GM23338 (cell line): Measurements from ENCODE around the gene PBOV1. TPM values are rescaled to one million over a fixed set of nuclear protein-coding genes. Genes with fewer than 3 reads are reported as not detected.

Experiments used
- ATAC-seq: fragments of 200-7000 bp; cut with Tn5 transposase; 3 replicates; pipeline ENCODE4 v1.9.1; 2020
- DNase-seq: peaks from one replicate; pipeline ENCODE4 v3.0.0-alpha.2; 2015; ENCODE audit warnings: low spot score
- H2AFZ ChIP-seq: fragments of 200-600 bp; sonication (generic); 2 replicates; pipeline ENCODE4 v1.8.0; 2016; ENCODE audit warnings: antibody characterized with exemption, mild to moderate bottlenecking, moderate library complexity
- H3F3A ChIP-seq: fragments of 200-600 bp; sonication (generic); replicated peaks from 2 replicates; pipeline ENCODE4 v1.8.0; 2017; ENCODE audit warnings: antibody characterized with exemption, mixed run types, low read depth
- H3K27ac ChIP-seq: fragments of 200-600 bp; sonication (generic); 2 replicates; pipeline ENCODE4 v1.6.1; 2016; ENCODE audit warnings: low read depth
- H3K27me3 ChIP-seq: fragments of 200-600 bp; sonication (generic); 2 replicates; pipeline ENCODE4 v1.8.0; 2016; ENCODE audit warnings: mild to moderate bottlenecking, mixed run types, moderate library complexity; ENCODE audit not compliant: insufficient read depth
- H3K36me3 ChIP-seq: fragments of 200-600 bp; sonication (generic); 2 replicates; pipeline ENCODE4 v1.8.0; 2016; ENCODE audit warnings: mild to moderate bottlenecking; ENCODE audit not compliant: insufficient read depth
- H3K4me1 ChIP-seq: fragments of 200-600 bp; sonication (generic); 2 replicates; pipeline ENCODE4 v1.8.0; 2016; ENCODE audit warnings: mild to moderate bottlenecking, moderate library complexity; ENCODE audit not compliant: insufficient read depth
- H3K4me2 ChIP-seq: fragments of 200-600 bp; sonication (generic); 2 replicates; pipeline ENCODE4 v1.7.1; 2017; ENCODE audit warnings: mixed run types
- H3K4me3 ChIP-seq: fragments of 200-600 bp; sonication (generic); 2 replicates; pipeline ENCODE4 v1.6.1; 2016; ENCODE audit warnings: mixed run types
- H3K79me2 ChIP-seq: fragments of 200-600 bp; sonication (generic); replicated peaks from 2 replicates; pipeline ENCODE4 v1.8.0; 2017; ENCODE audit warnings: mild to moderate bottlenecking; ENCODE audit not compliant: insufficient read depth
- H3K9me2 ChIP-seq: fragments of 200-600 bp; sonication (generic); 2 replicates; pipeline ENCODE4 v1.8.0; 2017; ENCODE audit not compliant: insufficient read depth
- H4K20me1 ChIP-seq: fragments of 200-600 bp; sonication (generic); replicated peaks from 2 replicates; pipeline ENCODE4 v1.8.0; 2017; ENCODE audit warnings: mild to moderate bottlenecking; ENCODE audit not compliant: insufficient read depth
- H3K27ac Mint-ChIP-seq: 2 replicates; pipeline ENCODE4 v1.8.0; 2020; ENCODE audit warnings: inconsistent platforms, mild to moderate bottlenecking, moderate library complexity, mixed read lengths
- H3K27me3 Mint-ChIP-seq: 3 replicates; pipeline ENCODE4 v1.8.0; 2022; ENCODE audit warnings: low read depth, mild to moderate bottlenecking, moderate library complexity, mixed read lengths, inconsistent platforms; ENCODE audit not compliant: insufficient read depth, poor library complexity
- H3K36me3 Mint-ChIP-seq: 3 replicates; pipeline ENCODE4 v1.8.0; 2021; ENCODE audit warnings: low read depth, mild to moderate bottlenecking, inconsistent platforms, moderate library complexity, mixed read lengths
- H3K4me1 Mint-ChIP-seq: 3 replicates; pipeline ENCODE4 v1.8.0; 2020; ENCODE audit warnings: mild to moderate bottlenecking, inconsistent platforms, mixed read lengths
- H3K4me3 Mint-ChIP-seq: 3 replicates; pipeline ENCODE4 v1.8.0; 2021; ENCODE audit warnings: moderate library complexity, mild to moderate bottlenecking, inconsistent platforms, mixed read lengths
- H3K9me3 Mint-ChIP-seq: 3 replicates; pipeline ENCODE4 v1.8.0; 2020; ENCODE audit warnings: moderate library complexity, mild to moderate bottlenecking, inconsistent platforms, mixed read lengths
- CREB1 ChIP-seq: fragments of 250-450 bp; sonication (Bioruptor Pico); IDR thresholded peaks from 2 replicates; pipeline ENCODE4 v1.5.0; 2020; ENCODE audit warnings: low read depth, mild to moderate bottlenecking, moderate library complexity
- EZH2 ChIP-seq: fragments of 200-600 bp; sonication (generic); IDR thresholded peaks from one replicate; pipeline ENCODE4 v1.8.0; 2017; ENCODE audit warnings: antibody characterized with exemption, mild to moderate bottlenecking, low read depth; ENCODE audit not compliant: unreplicated experiment
- EZH2phosphoT487 ChIP-seq: fragments of 200-600 bp; sonication (generic); IDR thresholded peaks from one replicate; pipeline ENCODE4 v1.8.1; 2018; ENCODE audit warnings: antibody characterized with exemption; ENCODE audit not compliant: unreplicated experiment
- JUNB ChIP-seq: IDR thresholded peaks from one replicate; pipeline ENCODE4 v1.6.1; 2016; ENCODE audit warnings: antibody characterized with exemption; ENCODE audit not compliant: unreplicated experiment
- NANOG ChIP-seq: IDR thresholded peaks from 2 replicates; pipeline ENCODE4 v1.6.1; 2016; ENCODE audit warnings: antibody characterized with exemption, borderline replicate concordance
- POLR2AphosphoS5 ChIP-seq: IDR thresholded peaks from 2 replicates; pipeline ENCODE4 v1.6.1; 2016; ENCODE audit warnings: antibody characterized with exemption, low read depth
- STAT1 ChIP-seq: IDR thresholded peaks from one replicate; pipeline ENCODE4 v1.6.1; 2016; ENCODE audit warnings: antibody characterized with exemption; ENCODE audit not compliant: unreplicated experiment
- ZNF114 ChIP-seq: fragments of 250-450 bp; sonication (Bioruptor Pico); IDR thresholded peaks from 2 replicates; pipeline ENCODE4 v1.5.0; 2020; ENCODE audit warnings: mild to moderate bottlenecking, moderate library complexity
- ZNF331 ChIP-seq: fragments of 250-450 bp; sonication (Bioruptor Pico); IDR thresholded peaks from 2 replicates; pipeline ENCODE4 v1.5.0; 2020; ENCODE audit warnings: low read depth, mild to moderate bottlenecking, moderate library complexity
- polyA plus RNA-seq: library from polyadenylated mRNA; unstranded; fragments of >200 nt; fragmentation: Nextera tagmentation; extraction: Ambion mirVana; gene quantifications from 2 replicates; pipeline ENCODE4 v1.2.1, GENCODE V29; 2016
- total RNA-seq: library from RNA; depleted of rRNA; stranded (reverse); fragments of >200 nt; shearing (Covaris generic); gene quantifications from 2 replicates; pipeline ENCODE4 v1.2.3, GENCODE V29; 2014
- TF ChIP-seq, protein P1 (sequence below): IDR thresholded peaks from one replicate; pipeline ENCODE4 v1.6.1; 2018; ENCODE audit warnings: antibody characterized with exemption; ENCODE audit not compliant: unreplicated experiment
- TF ChIP-seq, protein P2 (sequence below), 2 experiments: fragments of 200-600 bp in 1 of 2; sonication (generic) in 1 of 2; conservative IDR thresholded peaks; 2 replicates each; pipeline versions ENCODE4 v1.5.1 to v1.6.1; 2016 to 2017; ENCODE audit warnings: antibody characterized with exemption in 2 of 2, low read depth in 2 of 2, mild to moderate bottlenecking in 2 of 2, moderate library complexity in 1 of 2
- TF ChIP-seq, protein P3 (sequence below): IDR thresholded peaks from 2 replicates; pipeline ENCODE4 v1.6.1; 2016; ENCODE audit warnings: antibody characterized with exemption
- TF ChIP-seq, protein P4 (sequence below): fragments of 250-450 bp; sonication (Bioruptor Pico); IDR thresholded peaks from 2 replicates; pipeline ENCODE4 v1.5.0; 2020; ENCODE audit warnings: mild to moderate bottlenecking, moderate library complexity

PBOV1 gene
- total and polyA plus RNA-seq, 2 experiments from 2014 or later: not detected

DNA sequence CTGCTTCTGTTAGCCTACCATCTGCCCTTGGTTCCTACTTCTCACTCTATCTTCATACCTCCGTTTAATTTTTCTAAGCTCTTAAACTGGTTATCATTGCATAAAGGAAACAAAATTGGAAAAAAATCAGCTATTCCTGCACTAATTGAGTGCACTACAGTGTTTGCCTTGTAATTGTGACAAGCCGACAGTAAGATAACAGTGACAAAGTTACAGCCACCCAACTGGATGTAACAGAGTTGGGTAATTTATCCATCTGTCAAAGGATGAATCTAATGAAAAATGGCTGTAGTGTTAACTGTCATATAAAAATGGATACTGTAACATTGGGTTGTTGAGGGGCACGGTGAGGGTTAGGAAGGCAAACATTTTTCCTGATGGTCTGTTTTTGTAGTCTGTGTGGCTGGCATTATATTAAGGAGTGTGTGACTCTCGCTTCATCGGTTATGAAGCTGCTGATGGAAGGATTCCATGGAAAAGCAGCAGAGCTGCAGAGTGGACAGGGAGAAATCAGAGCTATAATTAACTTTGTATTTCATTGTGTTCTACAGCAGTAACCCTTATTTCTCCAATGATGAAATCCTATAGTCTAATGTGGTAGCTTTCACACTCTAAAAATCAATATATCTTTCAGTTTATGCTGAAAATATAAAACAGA is 12.7 kb downstream of the PBOV1 start:
- ATAC-seq (no peak), DNase-seq (no peak)
- Mint-ChIP-seq H3K9me3 (peaks cover 5% of the 10 kb centered on the region; the same call in 1 of the 3 replicates), H3K4me1 (peaks cover 18% of the 10 kb centered on the region), H3K4me3 (no peak overlapping the region), H3K27me3 (peaks cover 2% of the 10 kb centered on the region), H3K27ac (no peak overlapping the region), H3K36me3 (peaks cover 5% of the 10 kb centered on the region; the same call in 2 of the 3 replicates)
- Histone ChIP-seq H3K4me2 (no peak overlapping the region), H3K9me2 (no peaks in the 10 kb centered on the region), H3K36me3 (no peaks in the 10 kb centered on the region), H3K27me3 (no peaks in the 10 kb centered on the region), H4K20me1 (no peaks in the 10 kb centered on the region), H3K4me1 (no peaks in the 10 kb centered on the region), H3K4me3 (no peak overlapping the region), H3F3A (no peaks in the 10 kb centered on the region), H3K79me2 (no peaks in the 10 kb centered on the region), H2AFZ (no peak overlapping the region), H3K27ac (no peak overlapping the region)
- TF ChIP-seq POLR2AphosphoS5 (no peak), STAT1 (no peak), ZNF331 (CRISPR knock-in tag) (no peak), CREB1 (CRISPR knock-in tag) (no peak), EZH2 (no peak), EZH2phosphoT487 (no peak), NANOG (no peak), JUNB (no peak), ZNF114 (no peak)
- TF ChIP-seq, protein P1, sequence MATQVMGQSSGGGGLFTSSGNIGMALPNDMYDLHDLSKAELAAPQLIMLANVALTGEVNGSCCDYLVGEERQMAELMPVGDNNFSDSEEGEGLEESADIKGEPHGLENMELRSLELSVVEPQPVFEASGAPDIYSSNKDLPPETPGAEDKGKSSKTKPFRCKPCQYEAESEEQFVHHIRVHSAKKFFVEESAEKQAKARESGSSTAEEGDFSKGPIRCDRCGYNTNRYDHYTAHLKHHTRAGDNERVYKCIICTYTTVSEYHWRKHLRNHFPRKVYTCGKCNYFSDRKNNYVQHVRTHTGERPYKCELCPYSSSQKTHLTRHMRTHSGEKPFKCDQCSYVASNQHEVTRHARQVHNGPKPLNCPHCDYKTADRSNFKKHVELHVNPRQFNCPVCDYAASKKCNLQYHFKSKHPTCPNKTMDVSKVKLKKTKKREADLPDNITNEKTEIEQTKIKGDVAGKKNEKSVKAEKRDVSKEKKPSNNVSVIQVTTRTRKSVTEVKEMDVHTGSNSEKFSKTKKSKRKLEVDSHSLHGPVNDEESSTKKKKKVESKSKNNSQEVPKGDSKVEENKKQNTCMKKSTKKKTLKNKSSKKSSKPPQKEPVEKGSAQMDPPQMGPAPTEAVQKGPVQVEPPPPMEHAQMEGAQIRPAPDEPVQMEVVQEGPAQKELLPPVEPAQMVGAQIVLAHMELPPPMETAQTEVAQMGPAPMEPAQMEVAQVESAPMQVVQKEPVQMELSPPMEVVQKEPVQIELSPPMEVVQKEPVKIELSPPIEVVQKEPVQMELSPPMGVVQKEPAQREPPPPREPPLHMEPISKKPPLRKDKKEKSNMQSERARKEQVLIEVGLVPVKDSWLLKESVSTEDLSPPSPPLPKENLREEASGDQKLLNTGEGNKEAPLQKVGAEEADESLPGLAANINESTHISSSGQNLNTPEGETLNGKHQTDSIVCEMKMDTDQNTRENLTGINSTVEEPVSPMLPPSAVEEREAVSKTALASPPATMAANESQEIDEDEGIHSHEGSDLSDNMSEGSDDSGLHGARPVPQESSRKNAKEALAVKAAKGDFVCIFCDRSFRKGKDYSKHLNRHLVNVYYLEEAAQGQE: no peak
- TF ChIP-seq, protein P2, sequence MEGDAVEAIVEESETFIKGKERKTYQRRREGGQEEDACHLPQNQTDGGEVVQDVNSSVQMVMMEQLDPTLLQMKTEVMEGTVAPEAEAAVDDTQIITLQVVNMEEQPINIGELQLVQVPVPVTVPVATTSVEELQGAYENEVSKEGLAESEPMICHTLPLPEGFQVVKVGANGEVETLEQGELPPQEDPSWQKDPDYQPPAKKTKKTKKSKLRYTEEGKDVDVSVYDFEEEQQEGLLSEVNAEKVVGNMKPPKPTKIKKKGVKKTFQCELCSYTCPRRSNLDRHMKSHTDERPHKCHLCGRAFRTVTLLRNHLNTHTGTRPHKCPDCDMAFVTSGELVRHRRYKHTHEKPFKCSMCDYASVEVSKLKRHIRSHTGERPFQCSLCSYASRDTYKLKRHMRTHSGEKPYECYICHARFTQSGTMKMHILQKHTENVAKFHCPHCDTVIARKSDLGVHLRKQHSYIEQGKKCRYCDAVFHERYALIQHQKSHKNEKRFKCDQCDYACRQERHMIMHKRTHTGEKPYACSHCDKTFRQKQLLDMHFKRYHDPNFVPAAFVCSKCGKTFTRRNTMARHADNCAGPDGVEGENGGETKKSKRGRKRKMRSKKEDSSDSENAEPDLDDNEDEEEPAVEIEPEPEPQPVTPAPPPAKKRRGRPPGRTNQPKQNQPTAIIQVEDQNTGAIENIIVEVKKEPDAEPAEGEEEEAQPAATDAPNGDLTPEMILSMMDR (conservative IDR thresholded peaks at IDR 0.05; ENCODE audit: low read depth in 2 of 2): no peak
- TF ChIP-seq, protein P3, sequence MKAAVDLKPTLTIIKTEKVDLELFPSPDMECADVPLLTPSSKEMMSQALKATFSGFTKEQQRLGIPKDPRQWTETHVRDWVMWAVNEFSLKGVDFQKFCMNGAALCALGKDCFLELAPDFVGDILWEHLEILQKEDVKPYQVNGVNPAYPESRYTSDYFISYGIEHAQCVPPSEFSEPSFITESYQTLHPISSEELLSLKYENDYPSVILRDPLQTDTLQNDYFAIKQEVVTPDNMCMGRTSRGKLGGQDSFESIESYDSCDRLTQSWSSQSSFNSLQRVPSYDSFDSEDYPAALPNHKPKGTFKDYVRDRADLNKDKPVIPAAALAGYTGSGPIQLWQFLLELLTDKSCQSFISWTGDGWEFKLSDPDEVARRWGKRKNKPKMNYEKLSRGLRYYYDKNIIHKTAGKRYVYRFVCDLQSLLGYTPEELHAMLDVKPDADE: no peak
- TF ChIP-seq, protein P4, sequence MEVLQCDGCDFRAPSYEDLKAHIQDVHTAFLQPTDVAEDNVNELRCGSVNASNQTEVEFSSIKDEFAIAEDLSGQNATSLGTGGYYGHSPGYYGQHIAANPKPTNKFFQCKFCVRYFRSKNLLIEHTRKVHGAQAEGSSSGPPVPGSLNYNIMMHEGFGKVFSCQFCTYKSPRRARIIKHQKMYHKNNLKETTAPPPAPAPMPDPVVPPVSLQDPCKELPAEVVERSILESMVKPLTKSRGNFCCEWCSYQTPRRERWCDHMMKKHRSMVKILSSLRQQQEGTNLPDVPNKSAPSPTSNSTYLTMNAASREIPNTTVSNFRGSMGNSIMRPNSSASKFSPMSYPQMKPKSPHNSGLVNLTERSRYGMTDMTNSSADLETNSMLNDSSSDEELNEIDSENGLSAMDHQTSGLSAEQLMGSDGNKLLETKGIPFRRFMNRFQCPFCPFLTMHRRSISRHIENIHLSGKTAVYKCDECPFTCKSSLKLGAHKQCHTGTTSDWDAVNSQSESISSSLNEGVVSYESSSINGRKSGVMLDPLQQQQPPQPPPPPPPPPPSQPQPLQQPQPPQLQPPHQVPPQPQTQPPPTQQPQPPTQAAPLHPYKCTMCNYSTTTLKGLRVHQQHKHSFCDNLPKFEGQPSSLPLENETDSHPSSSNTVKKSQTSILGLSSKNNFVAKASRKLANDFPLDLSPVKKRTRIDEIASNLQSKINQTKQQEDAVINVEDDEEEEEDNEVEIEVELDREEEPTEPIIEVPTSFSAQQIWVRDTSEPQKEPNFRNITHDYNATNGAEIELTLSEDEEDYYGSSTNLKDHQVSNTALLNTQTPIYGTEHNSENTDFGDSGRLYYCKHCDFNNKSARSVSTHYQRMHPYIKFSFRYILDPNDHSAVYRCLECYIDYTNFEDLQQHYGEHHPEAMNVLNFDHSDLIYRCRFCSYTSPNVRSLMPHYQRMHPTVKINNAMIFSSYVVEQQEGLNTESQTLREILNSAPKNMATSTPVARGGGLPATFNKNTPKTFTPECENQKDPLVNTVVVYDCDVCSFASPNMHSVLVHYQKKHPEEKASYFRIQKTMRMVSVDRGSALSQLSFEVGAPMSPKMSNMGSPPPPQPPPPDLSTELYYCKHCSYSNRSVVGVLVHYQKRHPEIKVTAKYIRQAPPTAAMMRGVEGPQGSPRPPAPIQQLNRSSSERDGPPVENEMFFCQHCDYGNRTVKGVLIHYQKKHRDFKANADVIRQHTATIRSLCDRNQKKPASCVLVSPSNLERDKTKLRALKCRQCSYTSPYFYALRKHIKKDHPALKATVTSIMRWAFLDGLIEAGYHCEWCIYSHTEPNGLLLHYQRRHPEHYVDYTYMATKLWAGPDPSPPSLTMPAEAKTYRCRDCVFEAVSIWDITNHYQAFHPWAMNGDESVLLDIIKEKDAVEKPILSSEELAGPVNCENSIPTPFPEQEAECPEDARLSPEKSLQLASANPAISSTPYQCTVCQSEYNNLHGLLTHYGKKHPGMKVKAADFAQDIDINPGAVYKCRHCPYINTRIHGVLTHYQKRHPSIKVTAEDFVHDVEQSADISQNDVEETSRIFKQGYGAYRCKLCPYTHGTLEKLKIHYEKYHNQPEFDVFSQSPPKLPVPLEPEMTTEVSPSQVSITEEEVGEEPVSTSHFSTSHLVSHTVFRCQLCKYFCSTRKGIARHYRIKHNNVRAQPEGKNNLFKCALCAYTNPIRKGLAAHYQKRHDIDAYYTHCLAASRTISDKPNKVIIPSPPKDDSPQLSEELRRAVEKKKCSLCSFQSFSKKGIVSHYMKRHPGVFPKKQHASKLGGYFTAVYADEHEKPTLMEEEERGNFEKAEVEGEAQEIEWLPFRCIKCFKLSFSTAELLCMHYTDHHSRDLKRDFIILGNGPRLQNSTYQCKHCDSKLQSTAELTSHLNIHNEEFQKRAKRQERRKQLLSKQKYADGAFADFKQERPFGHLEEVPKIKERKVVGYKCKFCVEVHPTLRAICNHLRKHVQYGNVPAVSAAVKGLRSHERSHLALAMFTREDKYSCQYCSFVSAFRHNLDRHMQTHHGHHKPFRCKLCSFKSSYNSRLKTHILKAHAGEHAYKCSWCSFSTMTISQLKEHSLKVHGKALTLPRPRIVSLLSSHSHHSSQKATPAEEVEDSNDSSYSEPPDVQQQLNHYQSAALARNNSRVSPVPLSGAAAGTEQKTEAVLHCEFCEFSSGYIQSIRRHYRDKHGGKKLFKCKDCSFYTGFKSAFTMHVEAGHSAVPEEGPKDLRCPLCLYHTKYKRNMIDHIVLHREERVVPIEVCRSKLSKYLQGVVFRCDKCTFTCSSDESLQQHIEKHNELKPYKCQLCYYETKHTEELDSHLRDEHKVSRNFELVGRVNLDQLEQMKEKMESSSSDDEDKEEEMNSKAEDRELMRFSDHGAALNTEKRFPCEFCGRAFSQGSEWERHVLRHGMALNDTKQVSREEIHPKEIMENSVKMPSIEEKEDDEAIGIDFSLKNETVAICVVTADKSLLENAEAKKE: no peak
